Large intestine (tissue), 3 donors: ENCODE measurements around the gene PTCD1. TPM values are rescaled to one million over a fixed set of nuclear protein-coding genes. Genes with fewer than 3 reads are reported as not detected.
A peak's percentile ranks its signal among the peaks of the same experiment; 100 is the strongest.
"Not testable (repeated sequence)": the region's sequence is repeated elsewhere in the genome, so short reads cannot be mapped to it uniquely, and the experiment has no call there.

Experiments used
- DNase-seq, 2 donors: peaks; one replicate each; pipeline versions ENCODE4 v3.0.0 to v3.0.0-alpha.2; 2013
- H3K27ac ChIP-seq: one replicate; pipeline ENCODE4 v1.5.1; 2013; ENCODE audit warnings: low read length
- H3K27me3 ChIP-seq: 2 replicates; pipeline ENCODE4 v1.6.1; 2013; ENCODE audit warnings: low read length; ENCODE audit not compliant: control insufficient read depth, insufficient read depth
- H3K36me3 ChIP-seq: 2 replicates; pipeline ENCODE4 v1.6.1; 2013; ENCODE audit warnings: low read length; ENCODE audit not compliant: control insufficient read depth, insufficient read depth
- H3K4me1 ChIP-seq: one replicate; pipeline ENCODE4 v1.6.1; 2013; ENCODE audit warnings: low read length; ENCODE audit not compliant: control insufficient read depth, insufficient read depth
- H3K4me3 ChIP-seq: one replicate; pipeline ENCODE4 v1.5.1; 2013; ENCODE audit warnings: low read length
- H3K9me3 ChIP-seq: one replicate; pipeline ENCODE4 v1.6.1; 2013; ENCODE audit warnings: mild to moderate bottlenecking, low read depth, low read length, moderate library complexity; ENCODE audit not compliant: control insufficient read depth
- WGBS: methylation state at CpG from one replicate; pipeline ENCODE4 v1.1.5; 2013; ENCODE audit warnings: low lambda C conversion rate; ENCODE audit not compliant: insufficient coverage; 5-methylcytosine and 5-hydroxymethylcytosine counted together
- polyA plus RNA-seq: library from polyadenylated mRNA; unstranded; fragments of 120-200 nt; gene quantifications from one replicate; pipeline ENCODE4 v1.2.1, GENCODE V29; 2013

PTCD1 gene
- polyA plus RNA-seq, 1 donor, result 5.9 TPM

- H3K27ac ChIP-seq, result no peak overlapping the region
- no peak for DNase-seq
- H3K27me3 ChIP-seq, result no peaks in the 10 kb centered on the region
- no peak overlapping the region for H3K4me3 ChIP-seq
- peaks cover 6% of the 10 kb centered on the region for H3K4me1 ChIP-seq
- no peaks in the 10 kb centered on the region for H3K9me3 ChIP-seq
- WGBS, result no CpG with 5 or more reads among the region's 16 CpGs
- H3K36me3 ChIP-seq, result peaks cover 6% of the 10 kb centered on the region
These were observed 57.6 kb downstream of the PTCD1 start for GRCh38 chr7:99380823-99381663.

- no peak overlapping the region for H3K4me3 ChIP-seq
- peaks cover 11% of the 10 kb centered on the region for H3K4me1 ChIP-seq
- H3K27me3 ChIP-seq, result no peaks in the 10 kb centered on the region
- H3K9me3 ChIP-seq, result no peaks in the 10 kb centered on the region
- H3K36me3 ChIP-seq, result peaks cover 6% of the 10 kb centered on the region
- no peak overlapping the region for H3K27ac ChIP-seq
- no peak for DNase-seq
- no CpG with 5 or more reads among the region's 12 CpGs for WGBS
These were observed 58.4 kb downstream of the PTCD1 start for GRCh38 chr7:99380032-99380822.

GRCh38 chr7:99379693-99380031 lies 58.9 kb downstream of the PTCD1 start:
- not testable (repeated sequence) for H3K27me3 ChIP-seq, H3K9me3 ChIP-seq, H3K36me3 ChIP-seq, DNase-seq, H3K4me3 ChIP-seq
- Histone ChIP-seq H3K4me1 (peaks cover 11% of the 10 kb centered on the region), H3K27ac (peak overlapping the region; percentile 16)
- no CpG with 5 or more reads among the region's 7 CpGs for WGBS

- no CpG with 5 or more reads among the region's 7 CpGs for WGBS
- Histone ChIP-seq H3K36me3 (peaks cover 6% of the 10 kb centered on the region), H3K4me1 (peaks cover 11% of the 10 kb centered on the region), H3K9me3 (no peaks in the 10 kb centered on the region), H3K27me3 (no peaks in the 10 kb centered on the region), H3K27ac (peak overlapping the region; percentile 16), H3K4me3 (no peak overlapping the region)
- peak in 1 of 2 donors; percentile 23 for DNase-seq
These were observed 59.5 kb downstream of the PTCD1 start for GRCh38 chr7:99379043-99379577.

GRCh38 chr7:99375070-99375807 lies 63.4 kb downstream of the PTCD1 start:
- no CpG with 5 or more reads among the region's 58 CpGs for WGBS
- H3K27me3 ChIP-seq, result no peaks in the 10 kb centered on the region

GRCh38 chr7:99374111-99375064 lies 64.2 kb downstream of the PTCD1 start, which contains the start of gene ARPC1B:
TSS of gene ARPC1B (plus strand) at chr7:99374730. CDS start at chr7:99385715, 10,985 bp downstream.
- peak; percentile 64 to 73 for DNase-seq
- peaks cover 7% of the 10 kb centered on the region for H3K36me3 ChIP-seq
- H3K9me3 ChIP-seq, result no peaks in the 10 kb centered on the region
- H3K27me3 ChIP-seq, result no peaks in the 10 kb centered on the region
- H3K4me1 ChIP-seq, result peaks cover 7% of the 10 kb centered on the region
- WGBS, result no CpG with 5 or more reads among the region's 95 CpGs
- H3K27ac ChIP-seq, result peak within 1 kb of the TSS; percentile 88
- peak within 1 kb of the TSS; percentile 59 for H3K4me3 ChIP-seq

More at GRCh38 chr7:99375070-99375807, 63.4 kb downstream of the PTCD1 start:
- Histone ChIP-seq H3K9me3 (no peaks in the 10 kb centered on the region), H3K4me1 (peaks cover 9% of the 10 kb centered on the region), H3K4me3 (peak overlapping the region; percentile 59), H3K36me3 (peaks cover 6% of the 10 kb centered on the region), H3K27ac (peak overlapping the region; percentile 88)
- DNase-seq, result peak; percentile 65 to 88

GRCh38 chr7:99373091-99374066 lies 65.2 kb downstream of the PTCD1 start:
- Histone ChIP-seq H3K4me3 (peak overlapping the region; percentile 59), H3K36me3 (peaks cover 13% of the 10 kb centered on the region), H3K27ac (no peak overlapping the region), H3K4me1 (peaks cover 7% of the 10 kb centered on the region), H3K27me3 (no peaks in the 10 kb centered on the region), H3K9me3 (no peaks in the 10 kb centered on the region)
- 100% methylated on average over 2 of the region's 41 CpGs for WGBS
- DNase-seq, result no peak

GRCh38 chr7:99372275-99373090 lies 66.1 kb downstream of the PTCD1 start:
- peak overlapping the region; percentile 26 for H3K4me3 ChIP-seq
- no peaks in the 10 kb centered on the region for H3K9me3 ChIP-seq
- H3K27ac ChIP-seq, result peak overlapping the region; percentile 17
- peaks cover 8% of the 10 kb centered on the region for H3K36me3 ChIP-seq
- H3K4me1 ChIP-seq, result peaks cover 7% of the 10 kb centered on the region
- peak; percentile 44 to 76 for DNase-seq
- no peaks in the 10 kb centered on the region for H3K27me3 ChIP-seq
- WGBS, result no CpG with 5 or more reads among the region's 21 CpGs
